Measurements from ENCODE around the gene CD163L1.

Gene CD163L1

DNA sequence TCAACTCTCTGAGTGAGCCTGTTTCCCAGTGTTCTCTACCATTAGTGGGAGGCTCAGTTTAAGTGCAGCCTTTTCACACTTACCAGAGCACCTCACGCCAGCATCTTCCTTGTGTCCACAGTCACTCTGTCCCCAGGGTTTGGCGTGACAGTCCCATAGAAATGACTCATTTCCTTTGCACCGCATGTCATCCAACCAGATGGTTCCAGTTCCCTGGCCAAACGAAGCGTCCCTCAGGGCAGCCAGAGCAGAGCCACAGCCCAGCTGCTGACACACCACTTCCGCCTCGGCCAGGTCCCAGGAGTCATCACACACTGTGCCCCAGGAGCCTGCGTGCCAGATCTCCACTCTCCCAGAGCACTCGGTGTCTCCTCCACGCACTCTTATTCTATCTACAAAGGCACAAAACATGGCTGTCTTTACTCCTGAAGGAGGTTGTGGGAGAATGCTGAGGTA, 74.7 kb downstream of the CD163L1 start:
- TF ChIP-seq EZH2phosphoT487 (conservative IDR thresholded peaks at IDR 0.05; ENCODE audit: low read length) = no peak
- TF ChIP-seq, protein P1, sequence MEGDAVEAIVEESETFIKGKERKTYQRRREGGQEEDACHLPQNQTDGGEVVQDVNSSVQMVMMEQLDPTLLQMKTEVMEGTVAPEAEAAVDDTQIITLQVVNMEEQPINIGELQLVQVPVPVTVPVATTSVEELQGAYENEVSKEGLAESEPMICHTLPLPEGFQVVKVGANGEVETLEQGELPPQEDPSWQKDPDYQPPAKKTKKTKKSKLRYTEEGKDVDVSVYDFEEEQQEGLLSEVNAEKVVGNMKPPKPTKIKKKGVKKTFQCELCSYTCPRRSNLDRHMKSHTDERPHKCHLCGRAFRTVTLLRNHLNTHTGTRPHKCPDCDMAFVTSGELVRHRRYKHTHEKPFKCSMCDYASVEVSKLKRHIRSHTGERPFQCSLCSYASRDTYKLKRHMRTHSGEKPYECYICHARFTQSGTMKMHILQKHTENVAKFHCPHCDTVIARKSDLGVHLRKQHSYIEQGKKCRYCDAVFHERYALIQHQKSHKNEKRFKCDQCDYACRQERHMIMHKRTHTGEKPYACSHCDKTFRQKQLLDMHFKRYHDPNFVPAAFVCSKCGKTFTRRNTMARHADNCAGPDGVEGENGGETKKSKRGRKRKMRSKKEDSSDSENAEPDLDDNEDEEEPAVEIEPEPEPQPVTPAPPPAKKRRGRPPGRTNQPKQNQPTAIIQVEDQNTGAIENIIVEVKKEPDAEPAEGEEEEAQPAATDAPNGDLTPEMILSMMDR (IDR thresholded peaks at IDR 0.05; ENCODE audit: insufficient read depth, low read length, poor library complexity, severe bottlenecking) = no peak
- H3K4me3 ChIP-seq (ENCODE audit: insufficient read depth, low read length, poor library complexity, severe bottlenecking) = no peak overlapping the region
- no peaks in the 10 kb centered on the region for H3F3A ChIP-seq (ENCODE audit: insufficient read depth)
- H3K4me2 ChIP-seq (ENCODE audit: low read depth, low read length, poor library complexity, severe bottlenecking) = no peak overlapping the region
- no peaks in the 10 kb centered on the region for H3K9me2 ChIP-seq (replicated peaks; ENCODE audit: insufficient read depth, low read length)
- H3K36me3 ChIP-seq (ENCODE audit: low read length) = no peaks in the 10 kb centered on the region
- no peak overlapping the region for H2AFZ ChIP-seq (ENCODE audit: low read depth, low read length, severe bottlenecking)
- no peaks in the 10 kb centered on the region for H3K79me2 ChIP-seq (ENCODE audit: insufficient read depth, low read length)
- H3K27me3 ChIP-seq (ENCODE audit: low read length) = no peaks in the 10 kb centered on the region
- H4K20me1 ChIP-seq (ENCODE audit: low read depth, low read length) = no peaks in the 10 kb centered on the region
- H3K27ac ChIP-seq (ENCODE audit: low read depth, low read length) = no peak overlapping the region
- no peaks in the 10 kb centered on the region for H3K9me3 ChIP-seq (ENCODE audit: insufficient read depth, low read length)
- H3K9ac ChIP-seq (ENCODE audit: low read length) = no peak overlapping the region

DNA sequence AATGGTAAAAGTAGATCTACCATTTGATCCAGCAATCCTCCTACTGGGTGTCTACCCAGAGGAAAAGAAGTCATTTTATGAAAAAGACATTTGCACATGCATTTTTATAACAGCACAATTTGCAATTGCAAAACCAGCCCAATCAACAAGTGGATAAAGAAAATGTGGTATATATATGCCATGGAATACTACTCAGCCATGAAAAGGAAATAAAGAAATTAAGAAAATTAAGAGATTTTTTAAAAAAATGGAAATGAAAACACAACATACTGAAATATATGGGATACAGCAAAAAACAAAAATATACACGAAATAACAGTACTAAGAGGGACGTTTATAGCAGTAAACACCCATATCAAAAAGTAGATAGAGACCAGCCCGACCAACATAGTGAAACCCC, 81.2 kb downstream of the CD163L1 start:
- Histone ChIP-seq H3K27me3 (ENCODE audit: low read length) (no peaks in the 10 kb centered on the region), H3K4me2 (ENCODE audit: low read depth, low read length, poor library complexity, severe bottlenecking) (no peak overlapping the region), H3K79me2 (ENCODE audit: insufficient read depth, low read length) (no peaks in the 10 kb centered on the region), H3K4me3 (ENCODE audit: insufficient read depth, low read length, poor library complexity, severe bottlenecking) (no peak overlapping the region), H3K36me3 (ENCODE audit: low read length) (no peaks in the 10 kb centered on the region), H3K9ac (ENCODE audit: low read length) (no peak overlapping the region), H3K9me2 (replicated peaks; ENCODE audit: insufficient read depth, low read length) (no peaks in the 10 kb centered on the region), H2AFZ (ENCODE audit: low read depth, low read length, severe bottlenecking) (no peak overlapping the region), H3K9me3 (ENCODE audit: insufficient read depth, low read length) (no peaks in the 10 kb centered on the region), H4K20me1 (ENCODE audit: low read depth, low read length) (no peaks in the 10 kb centered on the region), H3K27ac (ENCODE audit: low read depth, low read length) (no peak overlapping the region), H3F3A (ENCODE audit: insufficient read depth) (no peaks in the 10 kb centered on the region)
- TF ChIP-seq, protein P1 (IDR thresholded peaks at IDR 0.05; ENCODE audit: insufficient read depth, low read length, poor library complexity, severe bottlenecking) = no peak
- TF ChIP-seq EZH2phosphoT487 (conservative IDR thresholded peaks at IDR 0.05; ENCODE audit: low read length) = no peak

DNA sequence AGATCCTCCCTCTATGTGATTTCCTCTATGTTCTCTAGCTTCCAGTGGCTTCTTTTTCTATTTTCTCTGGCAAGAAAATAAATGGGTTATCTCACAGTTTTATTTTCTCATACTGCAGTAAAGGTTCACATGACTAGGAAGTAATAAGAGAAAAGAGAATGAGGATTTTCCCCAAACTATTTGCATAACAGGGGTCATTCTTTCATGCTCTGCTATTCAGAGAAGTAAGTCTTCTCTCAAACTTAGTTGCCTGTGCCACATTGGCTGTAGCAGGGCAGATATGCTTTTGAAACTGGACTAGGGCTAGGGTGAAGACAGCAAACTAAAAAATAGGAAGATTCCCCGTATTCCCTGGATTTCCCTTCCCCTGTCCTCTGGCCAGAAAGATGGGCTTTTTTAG, 82.7 kb downstream of the CD163L1 start:
- Histone ChIP-seq H4K20me1 (ENCODE audit: low read depth, low read length) (no peaks in the 10 kb centered on the region), H3K9me2 (replicated peaks; ENCODE audit: insufficient read depth, low read length) (no peaks in the 10 kb centered on the region), H3K79me2 (ENCODE audit: insufficient read depth, low read length) (no peaks in the 10 kb centered on the region), H3K4me2 (ENCODE audit: low read depth, low read length, poor library complexity, severe bottlenecking) (no peak overlapping the region), H3K36me3 (ENCODE audit: low read length) (no peaks in the 10 kb centered on the region), H3K27me3 (ENCODE audit: low read length) (no peaks in the 10 kb centered on the region), H3F3A (ENCODE audit: insufficient read depth) (no peaks in the 10 kb centered on the region), H3K9ac (ENCODE audit: low read length) (no peak overlapping the region), H3K4me3 (ENCODE audit: insufficient read depth, low read length, poor library complexity, severe bottlenecking) (no peak overlapping the region), H3K27ac (ENCODE audit: low read depth, low read length) (no peak overlapping the region), H2AFZ (ENCODE audit: low read depth, low read length, severe bottlenecking) (no peak overlapping the region), H3K9me3 (ENCODE audit: insufficient read depth, low read length) (no peaks in the 10 kb centered on the region)
- TF ChIP-seq EZH2phosphoT487 (conservative IDR thresholded peaks at IDR 0.05; ENCODE audit: low read length) = no peak
- TF ChIP-seq, protein P1 (IDR thresholded peaks at IDR 0.05; ENCODE audit: insufficient read depth, low read length, poor library complexity, severe bottlenecking) = no peak
